SU-DHL-6 (cell line): ENCODE measurements around the gene OR7G2.

Experiments used
- H2AFZ ChIP-seq: fragments of 200-600 bp; sonication (generic); 2 replicates; pipeline ENCODE4 v1.6.1; 2014; ENCODE audit warnings: low read depth, mild to moderate bottlenecking, moderate library complexity, mixed read lengths, antibody characterized with exemption, low read length; ENCODE audit not compliant: severe bottlenecking
- H3F3A ChIP-seq: fragments of 200-600 bp; shearing (Covaris generic); 2 replicates; pipeline ENCODE4 v1.6.0; 2016; ENCODE audit warnings: antibody characterized with exemption, mild to moderate bottlenecking; ENCODE audit not compliant: insufficient read depth
- H3K27ac ChIP-seq: fragments of 200-600 bp; sonication (generic); 2 replicates; pipeline ENCODE4 v1.5.1; 2016; ENCODE audit warnings: low read depth, mild to moderate bottlenecking, low read length, moderate library complexity, mixed read lengths
- H3K27me3 ChIP-seq: fragments of 200-600 bp; sonication (generic), shearing (Covaris generic); 2 replicates; pipeline ENCODE4 v1.6.0; 2014; ENCODE audit warnings: mild to moderate bottlenecking, low read length
- H3K36me3 ChIP-seq: fragments of 200-600 bp; sonication (generic); 2 replicates; pipeline ENCODE4 v1.6.1; 2014; ENCODE audit warnings: mild to moderate bottlenecking, low read length, mixed read lengths
- H3K4me2 ChIP-seq: fragments of 300-600, 200-600 bp; shearing (Covaris generic), sonication (generic); 2 replicates; pipeline ENCODE4 v1.6.0; 2014; ENCODE audit warnings: low read length, low read depth, mild to moderate bottlenecking; ENCODE audit not compliant: poor library complexity, severe bottlenecking
- H3K4me3 ChIP-seq: fragments of 200-600 bp; sonication (generic); 2 replicates; pipeline ENCODE4 v1.5.1; 2014; ENCODE audit warnings: antibody characterized with exemption, low read length, mild to moderate bottlenecking, mixed read lengths; ENCODE audit not compliant: insufficient read depth, poor library complexity, severe bottlenecking
- H3K79me2 ChIP-seq: fragments of 200-600 bp; sonication (generic); 2 replicates; pipeline ENCODE4 v1.6.1; 2014; ENCODE audit warnings: mild to moderate bottlenecking, low read length, moderate library complexity; ENCODE audit not compliant: insufficient read depth
- H3K9ac ChIP-seq: fragments of 200-600 bp; sonication (generic); 2 replicates; pipeline ENCODE4 v1.7.0; 2014; ENCODE audit warnings: mild to moderate bottlenecking, low read length
- H3K9me2 ChIP-seq: fragments of 200-600 bp; sonication (generic); replicated peaks from 2 replicates; pipeline ENCODE4 v1.6.1; 2014; ENCODE audit warnings: low read length; ENCODE audit not compliant: insufficient read depth
- H3K9me3 ChIP-seq: fragments of 200-600 bp; sonication (generic); 2 replicates; pipeline ENCODE4 v1.6.1; 2014; ENCODE audit warnings: low read length, mixed read lengths; ENCODE audit not compliant: insufficient read depth
- H4K20me1 ChIP-seq: fragments of 200-600 bp; sonication (generic); 2 replicates; pipeline ENCODE4 v1.6.1; 2014; ENCODE audit warnings: low read depth, mild to moderate bottlenecking, antibody characterized with exemption, low read length, moderate library complexity, mixed read lengths
- CTCF ChIP-seq: fragments of 200-600 bp; sonication (generic); IDR thresholded peaks from one replicate; pipeline ENCODE4 v1.5.1; 2017; ENCODE audit warnings: antibody characterized with exemption, mild to moderate bottlenecking, low read length, moderate library complexity; ENCODE audit not compliant: insufficient read depth, poor library complexity, severe bottlenecking
- EZH2phosphoT487 ChIP-seq: fragments of 200-600 bp; sonication (generic), shearing (Covaris generic); conservative IDR thresholded peaks from 2 replicates; pipeline ENCODE4 v1.6.1; 2018; ENCODE audit warnings: mild to moderate bottlenecking, antibody characterized with exemption, low read length, moderate library complexity, mixed read lengths

OR7G2 gene

GRCh38 chr19:9107375-9107774, at the start of gene OR7G2:
TSS of gene OR7G2 (minus strand) at chr19:9107475. CDS start at chr19:9103243, 4,232 bp downstream.
- no peaks in the 10 kb centered on the region for H3K79me2 ChIP-seq
- no peak for TF ChIP-seq CTCF
- TF ChIP-seq EZH2phosphoT487, result no peak
- H3K9ac ChIP-seq, result no peak within 1 kb of the TSS
- no peaks in the 10 kb centered on the region for H3K9me3 ChIP-seq
- H3K4me2 ChIP-seq, result no peak within 1 kb of the TSS
- H2AFZ ChIP-seq, result no peak within 1 kb of the TSS
- no peaks in the 10 kb centered on the region for H3K27me3 ChIP-seq
- H4K20me1 ChIP-seq, result no peaks in the 10 kb centered on the region
- no peak within 1 kb of the TSS for H3K4me3 ChIP-seq
- no peak within 1 kb of the TSS for H3K27ac ChIP-seq
- H3F3A ChIP-seq, result no peaks in the 10 kb centered on the region
- no peaks in the 10 kb centered on the region for H3K9me2 ChIP-seq
- no peaks in the 10 kb centered on the region for H3K36me3 ChIP-seq

- Histone ChIP-seq H3K4me3 (no peak overlapping the region), H3K36me3 (peaks cover 19% of the 10 kb centered on the region), H3K79me2 (peaks cover 54% of the 10 kb centered on the region), H2AFZ (no peak overlapping the region), H3K4me2 (no peak overlapping the region), H3K27me3 (no peaks in the 10 kb centered on the region), H3K9me3 (no peaks in the 10 kb centered on the region), H3K9ac (no peak overlapping the region), H3K27ac (no peak overlapping the region), H3F3A (no peaks in the 10 kb centered on the region), H4K20me1 (peaks cover 8% of the 10 kb centered on the region; the same call in 1 of the 2 replicates), H3K9me2 (no peaks in the 10 kb centered on the region)
- TF ChIP-seq CTCF (no peak), EZH2phosphoT487 (no peak)
These were observed 49.0 kb upstream of the OR7G2 start for GRCh38 chr19:9156304-9156703.

DNA sequence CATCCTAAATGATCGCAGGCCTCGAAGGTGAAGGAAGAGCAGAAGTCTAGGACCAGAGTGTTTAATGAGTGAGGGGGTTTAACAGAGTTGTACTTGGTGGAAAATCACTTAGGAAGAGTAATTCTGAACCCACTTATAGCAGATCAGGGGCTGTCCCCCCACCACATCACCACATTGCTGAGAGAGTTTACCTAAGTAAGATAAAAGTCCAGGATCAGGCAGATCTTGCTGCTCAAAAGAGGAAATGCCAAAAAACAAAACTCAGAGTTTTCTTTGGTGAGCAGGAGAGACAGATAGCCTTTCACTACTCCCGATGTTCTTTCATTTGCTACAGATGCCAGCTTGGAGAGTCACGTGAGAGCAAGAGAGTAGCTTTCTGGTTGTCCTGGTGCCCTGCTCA, 48.3 kb upstream of the OR7G2 start:
- H3K9me3 ChIP-seq, result peaks cover 3% of the 10 kb centered on the region; the same call in 1 of the 2 replicates
- no peaks in the 10 kb centered on the region for H3F3A ChIP-seq
- H3K9ac ChIP-seq, result no peak overlapping the region
- no peaks in the 10 kb centered on the region for H3K27me3 ChIP-seq
- peaks cover 61% of the 10 kb centered on the region for H3K79me2 ChIP-seq
- no peak overlapping the region for H2AFZ ChIP-seq
- no peak overlapping the region for H3K27ac ChIP-seq
- H3K36me3 ChIP-seq, result peaks cover 22% of the 10 kb centered on the region
- H4K20me1 ChIP-seq, result peaks cover 8% of the 10 kb centered on the region; the same call in 1 of the 2 replicates
- H3K4me2 ChIP-seq, result no peak overlapping the region
- H3K9me2 ChIP-seq, result no peaks in the 10 kb centered on the region
- no peak overlapping the region for H3K4me3 ChIP-seq
- TF ChIP-seq EZH2phosphoT487 (no peak), CTCF (no peak)
